HG03103 (cell line): ENCODE measurements around the gene MAN2A1.

Source experiments
- ATAC-seq: cut with Tn5 transposase; IDR thresholded peaks from one replicate; pipeline ENCODE4 v1.9.1; 2021; ENCODE audit warnings: low read depth; ENCODE audit not compliant: unreplicated experiment

The MAN2A1 gene

GRCh38 chr5:109898269-109899162 is 208.8 kb downstream of the MAN2A1 start:
- no peak for ATAC-seq

GRCh38 chr5:109899163-109899535 is 209.4 kb downstream of the MAN2A1 start:
- no peak for ATAC-seq

- ATAC-seq, result no peak
Observed at GRCh38 chr5:109900461-109900860, 210.7 kb downstream of the MAN2A1 start.

- no peak for ATAC-seq
Observed at GRCh38 chr5:109900911-109901627, 211.3 kb downstream of the MAN2A1 start.

GRCh38 chr5:109901628-109901981 is 211.9 kb downstream of the MAN2A1 start:
- ATAC-seq, result no peak

GRCh38 chr5:109903061-109903460 is 213.3 kb downstream of the MAN2A1 start:
- no peak for ATAC-seq

- no peak for ATAC-seq
Observed at GRCh38 chr5:109905906-109906305, 216.2 kb downstream of the MAN2A1 start.

GRCh38 chr5:109907189-109907588 is 217.5 kb downstream of the MAN2A1 start:
- no peak for ATAC-seq

- ATAC-seq, result no peak
Observed at GRCh38 chr5:109907731-109908130, 218.0 kb downstream of the MAN2A1 start.

GRCh38 chr5:109908366-109908765 is 218.6 kb downstream of the MAN2A1 start:
- ATAC-seq, result no peak

GRCh38 chr5:109910874-109911273 is 221.1 kb downstream of the MAN2A1 start:
- no peak for ATAC-seq

- ATAC-seq, result no peak
Observed at GRCh38 chr5:109911731-109912130, 222.0 kb downstream of the MAN2A1 start.

GRCh38 chr5:109914906-109915305 is 225.2 kb downstream of the MAN2A1 start:
- no peak for ATAC-seq

- ATAC-seq, result no peak
Observed at GRCh38 chr5:109916481-109917153, 226.9 kb downstream of the MAN2A1 start.
